Stimulated activated CD4-positive, alpha-beta T cell treated with anti-CD3 and anti-CD28 coated beads, Interleukin-1b, Interleukin-23, amount 100 ng/mL, for 24 hours (primary cell): Measurements from ENCODE around the gene KIAA1549.
A peak's percentile ranks its signal among the peaks of the same experiment; 100 is the strongest.

Experiments used
- DNase-seq, 4 experiments: peaks; one replicate each; pipeline ENCODE4 v3.0.0-alpha.2; 2020; ENCODE audit warnings: low read depth in 4 of 4, low spot score in 1 of 4

The KIAA1549 gene

DNA sequence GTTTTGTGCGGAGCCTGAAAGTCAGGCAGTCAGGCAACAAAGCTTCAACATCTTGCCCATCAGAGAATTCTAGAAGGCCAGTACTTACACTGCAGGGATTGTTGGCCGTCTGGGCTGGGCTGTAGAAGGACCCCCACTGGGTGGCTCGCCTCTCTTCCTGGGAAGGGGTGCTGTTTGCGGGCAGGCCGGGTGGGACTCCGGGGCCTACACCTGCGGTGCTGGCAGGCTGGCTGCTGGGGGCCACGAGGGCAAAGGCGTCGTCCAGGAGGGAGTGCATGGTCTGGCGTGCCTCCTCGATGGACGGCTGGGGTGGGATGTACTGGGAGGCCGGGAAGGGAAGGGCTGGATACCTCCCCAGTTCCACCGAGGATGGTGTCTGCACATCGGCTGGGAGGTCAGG lies 120.1 kb downstream of the KIAA1549 start:
- DNase-seq: no peak

DNA sequence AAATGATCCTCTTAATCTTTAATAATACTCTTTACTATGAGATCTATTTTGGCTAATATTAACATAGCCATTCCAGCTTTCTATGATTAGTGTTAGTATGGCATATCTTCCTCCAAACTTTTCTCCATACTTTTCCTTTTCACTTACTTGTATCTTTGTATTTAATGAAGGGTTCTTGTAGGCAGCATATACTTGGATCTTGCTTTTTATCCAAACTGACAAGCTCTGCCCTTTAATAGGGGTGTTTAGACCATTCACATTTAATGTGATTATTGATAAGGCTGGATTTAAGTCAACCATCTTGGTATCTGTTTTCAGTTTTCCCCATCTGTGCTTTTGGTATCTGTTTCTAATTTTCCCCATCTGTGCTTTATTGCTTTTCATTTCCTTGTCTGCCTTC lies 123.5 kb downstream of the KIAA1549 start:
- DNase-seq: no peak

DNA sequence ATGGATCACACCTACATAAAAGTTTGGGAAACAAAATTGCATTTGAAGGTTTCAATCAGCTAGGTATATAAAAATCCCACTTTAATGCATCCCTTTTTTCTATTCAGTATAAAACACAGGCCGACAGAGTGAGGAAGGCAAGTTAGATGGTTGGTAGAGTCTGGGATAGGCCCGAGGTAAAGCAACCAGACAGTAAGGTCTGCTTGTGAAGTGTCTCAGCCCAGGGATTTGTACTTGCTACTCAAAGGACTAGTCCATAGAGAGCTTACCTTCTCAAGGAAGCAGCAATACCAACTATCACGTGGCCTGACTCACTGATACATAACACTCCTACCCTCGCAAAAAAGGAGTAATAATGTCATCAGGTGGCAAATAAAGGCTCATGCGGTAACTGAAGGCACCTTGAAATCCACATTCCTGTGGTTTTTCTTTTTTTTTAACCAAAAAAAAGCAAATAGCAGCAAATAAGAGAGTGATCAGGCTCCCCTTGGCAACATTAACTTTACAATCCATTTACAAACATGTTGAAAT lies 127.0 kb downstream of the KIAA1549 start:
- DNase-seq: no peak

DNA sequence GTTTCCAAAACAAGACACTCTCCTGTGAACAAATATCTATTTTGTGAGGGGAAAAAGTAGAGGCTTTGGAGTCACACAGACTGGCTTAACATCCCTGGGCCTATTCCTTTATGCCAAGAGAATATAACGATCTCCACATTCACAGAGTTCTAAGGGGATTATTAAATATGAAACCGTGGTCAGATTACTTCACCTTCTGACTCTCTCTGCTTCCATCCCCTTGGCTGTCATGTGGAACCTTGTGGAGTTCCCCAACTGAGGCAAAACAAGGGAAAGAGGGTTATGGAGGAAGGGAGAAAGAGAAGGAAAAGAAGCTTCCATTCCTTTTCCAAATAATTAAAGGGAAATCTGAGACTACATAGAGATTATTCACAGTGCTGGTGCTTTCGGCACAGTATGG lies 127.7 kb downstream of the KIAA1549 start:
- no peak for DNase-seq

DNA sequence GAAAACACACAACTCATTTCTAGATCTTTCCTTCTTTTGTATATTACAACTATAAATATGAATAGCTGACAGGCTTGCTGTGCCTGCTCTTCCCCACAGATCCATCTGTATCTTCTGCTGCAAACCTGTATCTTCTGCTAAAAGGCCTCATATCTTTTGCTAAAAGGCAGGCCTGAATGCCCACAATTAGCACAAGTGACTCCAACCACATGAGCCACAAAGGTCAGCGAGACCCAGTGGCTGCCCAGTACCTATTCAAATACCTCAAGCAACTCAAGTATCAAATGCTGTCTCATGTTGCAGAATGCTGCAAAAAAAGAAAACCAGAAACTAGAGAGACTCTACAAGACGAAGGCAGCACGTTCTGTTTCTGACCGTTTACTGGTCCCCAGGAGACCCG lies 128.7 kb downstream of the KIAA1549 start:
- DNase-seq: no peak

DNA sequence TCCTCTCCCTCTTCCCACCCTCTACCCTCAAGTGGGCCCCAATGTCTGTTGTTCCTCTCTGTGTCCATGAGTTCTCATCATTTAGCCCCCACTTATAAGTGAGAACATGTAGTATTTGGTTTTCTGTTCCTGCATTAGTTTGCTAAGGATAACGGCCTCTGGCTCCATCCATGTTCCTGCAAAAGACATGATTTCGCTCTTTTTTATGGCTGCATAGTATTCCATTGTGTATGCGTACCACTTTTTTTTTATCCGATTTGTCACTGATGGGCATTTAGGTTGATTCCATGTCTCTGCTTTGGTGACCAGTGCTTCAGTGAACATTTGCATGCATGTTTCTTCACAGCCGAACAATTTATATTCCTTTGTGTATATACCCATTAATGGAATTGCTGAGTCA lies 131.5 kb downstream of the KIAA1549 start:
- DNase-seq: no peak

DNA sequence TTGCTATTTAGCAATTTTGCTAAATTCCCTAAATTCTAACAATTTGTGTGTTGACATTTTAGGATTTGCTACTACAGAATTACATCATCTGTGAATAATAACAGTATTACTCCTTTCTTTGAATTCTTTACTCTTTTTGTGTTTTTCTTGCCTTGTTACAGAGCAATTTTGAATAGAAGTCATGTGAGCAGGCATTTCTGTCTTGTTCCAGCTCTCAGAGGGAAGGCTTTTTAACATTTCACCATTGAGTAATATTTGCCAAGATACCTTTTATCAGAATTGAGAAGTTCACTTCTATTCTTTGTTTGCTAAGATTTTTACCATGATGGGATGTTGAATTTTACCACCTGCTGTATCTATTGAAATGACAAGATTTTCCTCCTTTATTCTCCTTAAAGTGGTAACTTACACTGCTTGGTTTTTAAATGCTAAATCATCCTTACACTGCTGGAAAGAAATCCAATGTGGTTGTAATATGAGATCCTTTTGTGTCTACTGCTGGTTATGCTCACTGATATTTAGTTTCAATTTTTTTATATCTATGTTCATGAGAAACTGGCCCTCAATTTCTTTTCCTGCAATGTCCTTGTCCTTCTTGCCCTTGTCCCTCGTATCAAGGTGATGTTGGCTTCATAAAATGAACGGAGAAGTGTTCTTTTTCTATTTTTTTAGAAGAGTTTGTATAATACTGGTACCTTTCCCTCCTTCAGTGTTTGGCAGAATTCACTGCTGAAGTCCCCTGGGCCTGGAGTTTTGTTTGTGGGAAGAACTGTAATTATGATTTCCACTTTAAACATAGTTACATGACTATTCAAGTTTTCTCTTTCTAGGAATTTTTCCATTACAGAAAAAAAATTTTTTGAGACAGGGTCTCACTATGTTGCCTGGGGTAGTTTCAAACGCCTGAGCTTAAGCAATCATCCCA lies 132.9 kb downstream of the KIAA1549 start:
- DNase-seq: no peak

DNA sequence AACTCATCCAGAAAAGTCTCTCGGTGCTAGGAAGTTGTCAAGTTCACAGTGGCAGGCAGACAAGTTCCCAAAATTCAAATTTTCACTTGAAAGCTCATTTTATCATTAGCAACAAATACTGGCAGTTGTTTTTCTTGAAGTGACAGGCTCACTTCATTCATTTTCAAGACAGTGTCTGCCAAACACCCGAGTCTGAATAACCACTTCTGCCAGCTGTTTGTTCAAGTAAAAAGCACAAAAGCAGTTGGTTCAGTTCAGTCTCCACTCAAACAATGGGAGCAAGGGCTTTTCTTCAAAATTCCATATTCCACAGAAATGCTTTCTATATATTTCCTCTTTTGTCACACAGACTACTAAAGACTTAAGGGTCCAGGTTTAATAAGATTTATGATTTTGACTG lies 135.5 kb downstream of the KIAA1549 start:
- DNase-seq: no peak

DNA sequence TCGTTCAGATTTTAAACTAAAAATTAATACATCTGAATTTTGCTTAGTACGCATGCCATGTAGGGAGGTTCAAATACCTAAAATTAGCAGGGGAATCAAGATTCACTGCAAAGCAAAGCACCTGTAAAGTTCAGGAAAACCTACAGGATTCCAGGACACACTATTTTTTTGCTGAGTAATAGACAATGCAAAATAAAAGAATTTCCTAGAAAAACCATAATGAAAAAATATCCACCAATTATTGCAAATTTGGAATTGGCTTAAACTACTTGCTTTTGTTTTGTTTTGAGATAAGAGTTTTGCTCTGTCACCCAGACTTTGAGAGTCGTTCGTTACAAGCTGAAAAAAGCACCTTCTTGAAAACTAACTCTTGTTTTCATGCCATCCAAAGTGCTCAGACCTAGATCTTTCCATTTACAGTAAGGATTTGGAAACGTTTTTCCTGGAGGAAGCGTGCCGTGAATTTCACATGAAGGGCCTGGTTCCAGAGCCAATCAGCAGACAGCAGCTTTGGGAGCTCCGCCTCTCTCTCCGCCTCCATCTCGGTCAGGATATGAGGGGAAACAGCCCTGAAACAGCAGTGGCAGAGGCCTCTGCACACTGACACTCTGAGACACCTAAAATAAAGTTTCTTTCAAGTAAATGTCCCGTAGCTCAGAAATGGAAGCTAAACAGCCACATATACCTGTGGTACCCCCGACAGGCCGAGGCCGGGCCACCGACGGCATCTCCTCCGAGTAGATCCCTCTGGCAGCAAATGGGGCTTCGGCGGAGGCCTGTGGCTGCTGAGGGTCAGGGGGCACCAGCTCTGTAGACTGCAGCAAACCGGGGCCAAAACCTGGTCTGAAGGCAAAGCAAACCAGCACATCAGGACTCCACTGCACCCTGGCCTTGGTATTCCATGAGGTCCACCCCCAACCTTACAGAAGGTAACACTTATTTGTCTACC lies 137.3 kb downstream of the KIAA1549 start:
- no peak for DNase-seq

DNA sequence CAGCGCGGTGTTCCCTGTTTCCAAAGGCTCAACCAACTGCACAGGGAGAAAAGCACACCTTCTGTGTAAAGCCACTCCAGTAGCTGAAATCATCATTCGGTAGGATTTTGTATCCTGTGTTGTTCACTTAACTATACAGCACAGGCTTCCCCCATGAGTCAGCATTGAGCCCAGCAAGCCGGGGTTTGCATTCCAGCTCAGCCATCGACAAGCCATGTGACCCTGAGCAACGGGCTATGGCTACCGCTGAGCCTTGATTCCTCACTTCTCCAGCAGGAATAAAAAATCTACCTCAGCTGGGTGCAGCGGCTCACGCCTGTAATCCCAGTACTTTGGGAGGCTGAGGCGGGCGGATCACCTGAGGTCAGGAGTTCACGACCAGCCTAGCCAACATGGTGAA lies 139.1 kb downstream of the KIAA1549 start:
- DNase-seq: no peak

DNA sequence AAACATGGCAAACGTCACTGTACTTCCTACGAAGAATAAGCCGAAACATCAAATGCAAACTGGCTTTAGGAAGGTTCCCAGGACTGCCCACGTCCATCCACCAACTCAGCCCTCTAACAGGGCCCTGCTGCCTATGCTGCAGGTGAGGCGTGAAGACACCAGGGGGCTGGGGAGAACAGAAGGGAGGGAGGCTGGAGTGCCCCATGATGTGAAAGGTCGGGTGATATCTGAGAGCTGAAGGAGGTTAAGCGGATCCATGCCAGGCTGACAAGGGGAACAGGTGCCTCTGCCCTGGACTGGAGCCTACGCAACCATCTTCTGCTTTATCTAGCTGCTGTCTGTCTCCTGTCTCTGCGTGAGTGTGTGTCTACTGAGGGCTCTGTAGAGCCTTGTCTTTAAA lies 143.0 kb downstream of the KIAA1549 start:
- no peak for DNase-seq

DNA sequence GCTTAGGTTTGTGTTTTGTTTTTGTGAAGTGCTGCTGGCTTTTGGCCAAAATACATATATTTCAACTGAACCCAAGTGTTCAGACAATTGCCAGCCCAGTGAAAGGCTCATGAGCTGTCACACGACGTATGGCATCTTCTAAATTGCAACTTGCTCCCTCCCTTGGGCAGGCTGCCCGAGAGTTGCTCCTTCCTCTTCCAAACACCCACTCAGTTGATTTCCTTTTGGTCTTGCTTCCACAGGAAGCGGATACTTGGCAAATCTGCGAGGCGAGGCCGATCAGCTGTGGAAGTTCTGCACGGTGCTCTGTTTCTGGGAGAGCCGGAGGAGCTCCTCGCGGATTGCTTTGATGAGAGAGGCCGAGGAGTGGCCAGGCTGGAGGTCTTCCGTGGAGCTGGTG lies 143.6 kb downstream of the KIAA1549 start:
- no peak for DNase-seq

DNA sequence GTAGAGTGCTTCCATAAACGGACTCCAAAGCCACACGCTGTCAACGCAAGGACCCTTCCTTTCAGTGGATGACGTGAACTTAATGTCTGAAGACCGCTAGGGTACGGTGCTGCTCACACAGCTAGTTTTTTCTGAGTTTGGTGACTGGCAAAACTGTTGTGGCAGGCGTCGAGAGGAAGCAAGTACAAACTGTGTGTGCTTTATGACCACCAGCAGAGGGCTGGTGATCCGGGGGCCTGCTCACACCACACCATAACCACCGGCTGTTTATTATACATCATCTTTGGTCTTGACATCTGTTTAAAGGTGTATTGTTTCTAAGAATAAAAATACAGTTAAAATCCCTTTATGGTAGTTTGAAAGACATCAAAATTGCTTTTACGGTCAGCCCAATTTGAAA lies 146.1 kb downstream of the KIAA1549 start:
- no peak for DNase-seq

DNA sequence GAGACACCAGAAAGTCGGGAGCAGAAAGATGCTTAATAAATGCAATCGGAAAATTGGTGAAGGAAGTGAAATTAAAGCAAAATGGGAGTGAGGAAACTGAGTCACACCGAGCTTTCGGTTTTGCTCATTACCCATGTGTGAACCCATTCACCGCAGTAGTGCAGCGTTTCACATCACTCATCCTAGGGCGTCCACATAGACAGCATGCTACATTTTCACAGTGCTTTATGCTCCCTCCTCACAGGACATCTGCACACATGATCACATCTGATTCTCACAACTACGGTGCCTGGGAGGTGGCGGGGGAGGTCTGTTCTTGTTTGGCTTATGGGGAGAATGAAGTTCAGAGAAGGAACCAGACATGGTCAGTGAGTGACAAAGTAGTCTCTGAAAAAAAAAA lies 146.6 kb downstream of the KIAA1549 start:
- peak in 1 of 4 experiments; percentile 6 for DNase-seq

DNA sequence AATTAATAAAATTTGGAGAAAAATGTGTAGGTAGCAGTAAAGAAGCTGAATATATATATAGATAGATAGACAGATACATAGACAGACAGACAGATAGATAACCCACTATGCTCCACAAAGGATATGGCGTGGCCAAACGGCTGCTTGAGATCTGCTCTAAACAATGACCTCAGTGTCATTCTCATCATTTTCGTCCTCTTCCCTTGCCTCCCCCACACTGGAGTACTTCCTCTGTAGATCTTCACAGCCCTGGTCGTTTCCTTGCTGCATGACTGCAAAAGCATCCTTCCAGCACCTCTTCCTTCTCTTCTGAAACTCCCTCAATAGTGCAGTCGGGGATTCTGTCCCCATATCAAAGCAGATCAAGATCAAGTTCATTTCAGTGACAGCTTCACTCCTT lies 147.6 kb downstream of the KIAA1549 start:
- DNase-seq: no peak

DNA sequence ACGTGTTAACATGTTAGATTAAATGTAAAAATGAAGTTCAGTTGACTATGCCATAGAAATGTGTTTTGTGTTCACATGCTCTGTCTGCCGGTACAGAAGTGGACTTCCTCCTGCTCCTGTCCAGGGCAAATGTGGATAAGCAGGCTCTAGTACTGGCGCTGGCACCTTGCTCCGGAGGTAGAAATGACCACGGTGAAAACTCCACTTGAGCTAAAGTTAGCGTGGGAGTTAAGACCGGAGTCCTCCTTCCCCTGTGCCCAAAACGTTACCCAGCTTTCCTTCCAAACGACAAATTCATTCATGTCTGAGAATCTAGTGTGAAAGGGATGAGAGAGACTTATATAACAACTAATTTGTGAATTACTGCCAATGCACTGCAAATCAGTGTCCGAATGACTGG lies 148.2 kb downstream of the KIAA1549 start:
- no peak for DNase-seq

DNA sequence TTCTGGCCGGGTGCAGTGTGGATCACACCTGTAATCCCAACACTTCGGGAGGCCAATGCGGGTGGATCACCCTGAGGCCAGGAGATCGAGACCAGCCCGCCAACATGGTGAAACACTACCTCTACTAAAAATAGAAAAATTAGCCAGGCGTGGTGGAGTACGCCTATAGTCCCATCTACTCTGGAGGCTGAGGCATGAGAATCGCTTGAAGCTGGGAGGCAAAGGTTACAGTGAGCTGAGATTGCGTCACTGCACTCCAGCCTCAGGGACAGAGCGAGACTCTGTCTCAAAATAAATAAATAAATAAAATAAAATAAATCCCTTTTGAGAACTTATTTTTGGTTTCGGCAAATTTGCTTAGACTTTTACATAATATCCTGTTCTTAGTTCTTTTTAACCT lies 151.9 kb downstream of the KIAA1549 start:
- no peak for DNase-seq

DNA sequence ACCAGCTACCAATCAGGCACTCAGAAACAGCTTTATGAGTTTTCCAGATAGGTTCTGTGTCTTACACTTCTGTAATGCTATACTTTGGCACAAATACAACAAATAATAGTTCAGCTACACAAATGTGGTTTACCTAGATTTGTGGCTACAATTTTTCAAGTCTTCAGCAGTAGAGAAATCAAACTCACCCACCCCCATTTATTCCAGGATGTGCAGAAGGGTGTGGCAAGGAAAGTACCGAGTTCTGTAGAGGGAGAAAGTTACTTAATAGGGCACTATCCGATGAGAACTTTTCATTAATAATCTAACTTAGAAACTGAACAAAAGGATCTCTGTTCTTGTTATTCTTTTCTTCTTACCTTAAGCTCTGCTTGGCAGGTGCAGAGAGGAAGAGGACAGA lies 152.9 kb downstream of the KIAA1549 start:
- no peak for DNase-seq

DNA sequence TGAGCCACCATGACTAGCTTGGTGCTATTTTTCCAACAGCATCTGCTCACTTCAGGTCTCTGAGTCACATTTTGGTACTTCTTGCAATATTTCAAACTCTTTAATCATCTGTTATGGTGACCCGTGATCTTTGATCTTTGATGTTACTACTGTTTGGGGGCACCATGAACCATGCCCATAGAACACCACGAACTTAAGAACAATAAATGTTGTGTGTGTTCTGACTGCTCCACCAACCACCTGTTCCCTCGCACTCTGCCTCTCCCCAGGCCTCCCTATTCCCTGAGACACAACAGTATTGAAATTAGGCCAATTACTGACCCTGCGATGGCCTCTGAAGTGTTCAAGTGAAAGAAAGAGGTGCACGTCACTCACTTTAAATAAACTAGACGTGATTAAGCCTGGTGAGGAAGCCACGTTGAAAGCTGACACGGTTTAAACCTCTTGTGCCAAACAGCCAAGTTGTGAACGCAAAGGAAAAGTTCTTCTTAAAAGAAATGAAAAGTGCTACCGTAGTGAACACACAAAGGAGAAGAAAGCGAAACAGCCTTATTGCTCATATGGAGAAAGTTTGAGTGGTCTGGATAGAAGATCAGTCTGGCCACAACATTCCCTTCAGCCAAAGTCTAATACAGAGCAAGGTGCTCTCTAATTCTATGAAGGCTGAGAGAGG lies 156.0 kb downstream of the KIAA1549 start:
- DNase-seq: no peak

DNA sequence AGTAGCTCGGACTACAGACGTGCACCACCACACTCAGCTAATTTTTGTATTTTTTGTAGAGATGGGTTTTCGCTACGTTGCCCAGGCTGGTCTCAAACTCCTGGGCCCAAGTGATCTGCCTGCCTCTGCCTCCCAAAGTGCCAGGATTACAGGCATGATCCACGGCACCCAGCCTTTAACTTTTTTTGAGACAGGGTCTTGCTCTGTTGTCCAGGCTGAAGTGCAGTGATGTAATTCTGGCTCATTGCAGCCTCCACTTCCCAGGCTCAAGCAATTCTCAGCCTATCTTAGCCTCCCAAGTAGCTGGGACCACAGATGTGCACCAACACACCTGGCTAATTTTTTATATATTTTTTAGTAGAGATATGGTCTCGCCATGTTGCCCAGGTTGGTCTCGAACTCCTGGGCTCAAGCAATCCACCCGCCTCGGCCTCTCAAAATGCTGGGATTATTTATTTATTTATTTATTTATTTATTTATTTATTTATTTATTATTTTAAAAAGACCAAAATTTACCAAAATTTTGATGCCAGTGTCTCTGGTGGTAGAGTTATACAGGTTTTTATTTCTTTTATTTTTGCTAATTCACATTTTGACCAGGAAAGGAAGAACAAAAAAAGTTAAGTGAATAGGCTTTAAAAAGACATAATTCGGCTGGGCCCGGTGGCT lies 158.2 kb downstream of the KIAA1549 start:
- DNase-seq: no peak

DNA sequence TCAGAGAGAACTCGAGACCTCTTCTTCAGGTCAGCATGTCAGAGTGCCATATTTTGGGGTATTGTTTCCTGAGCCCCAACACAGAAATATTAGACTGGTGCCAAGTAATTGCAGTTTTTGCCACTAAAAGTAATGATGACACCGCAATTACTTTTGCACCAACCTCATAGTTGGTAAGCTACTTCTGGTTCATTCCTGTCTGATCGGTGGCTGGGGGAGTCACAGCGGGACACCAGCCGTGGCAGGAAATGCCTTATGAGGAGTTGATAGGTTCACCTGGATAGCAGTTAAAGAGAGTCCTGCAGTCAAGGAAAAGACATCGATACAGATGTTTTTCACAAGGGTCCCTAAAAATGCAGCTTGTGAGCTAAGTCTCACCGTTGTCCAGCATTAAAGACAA lies 159.3 kb downstream of the KIAA1549 start:
- DNase-seq: no peak
